WTC11 (cell line): ENCODE data around the gene PCDHB9. TPM values are rescaled to one million over a fixed set of nuclear protein-coding genes. Genes with fewer than 3 reads are reported as not detected.
A peak's percentile ranks its signal among the peaks of the same experiment; 100 is the strongest.
"Not testable (repeated sequence)": the region's sequence is repeated elsewhere in the genome, so short reads cannot be mapped to it uniquely, and the experiment has no call there.

ENCODE experiments used
- ATAC-seq: fragments of 200-7000 bp; cut with Tn5 transposase; 2 replicates; pipeline ENCODE4 v1.10.0; 2021; ENCODE audit warnings: mild to moderate bottlenecking, moderate library complexity
- CTCF ChIA-PET: fragments of 300-600 bp; sonication (Branson Sonifier 250); formaldehyde crosslinking; loops from one replicate; lab custom pipeline; 2021; ENCODE audit warnings: antibody characterized with exemption; lab: Charles Lee
- POLR2A ChIA-PET: fragments of 350-600 bp; sonication (Branson Sonifier 250); formaldehyde crosslinking; loops from one replicate; lab custom pipeline; 2021; ENCODE audit warnings: antibody characterized with exemption; lab: Charles Lee
- DNase-seq: peaks from one replicate; pipeline ENCODE4 v3.0.0; 2021; ENCODE audit warnings: low spot score
- H3K27ac Mint-ChIP-seq: 2 replicates; pipeline ENCODE4 v1.8.0; 2021; ENCODE audit warnings: mixed read lengths
- H3K27me3 Mint-ChIP-seq: 2 replicates; pipeline ENCODE4 v1.8.0; 2021; ENCODE audit warnings: low read depth, mild to moderate bottlenecking, moderate library complexity, mixed read lengths
- H3K36me3 Mint-ChIP-seq: 2 replicates; pipeline ENCODE4 v1.8.0; 2021; ENCODE audit warnings: mixed read lengths
- H3K4me1 Mint-ChIP-seq: 2 replicates; pipeline ENCODE4 v1.8.0; 2022; ENCODE audit warnings: mixed read lengths
- H3K4me3 Mint-ChIP-seq: 2 replicates; pipeline ENCODE4 v1.8.0; 2021; ENCODE audit warnings: mild to moderate bottlenecking, moderate library complexity, mixed read lengths
- H3K9me3 Mint-ChIP-seq: 2 replicates; pipeline ENCODE4 v1.8.0; 2021; ENCODE audit warnings: mixed read lengths
- PRRX2 ChIP-seq: fragments of 250-450 bp; sonication (Bioruptor Pico); IDR thresholded peaks from 2 replicates; pipeline ENCODE4 v1.8.0; 2021; ENCODE audit warnings: mild to moderate bottlenecking
- ZNF138 ChIP-seq: sonication (generic); formaldehyde crosslinking; conservative IDR thresholded peaks from 2 replicates; pipeline ENCODE4 v1.8.1; 2022; ENCODE audit warnings: mild to moderate bottlenecking, moderate library complexity, missing genetic modification reagents
- ZNF317 ChIP-seq: sonication (generic); formaldehyde crosslinking; IDR thresholded peaks from 2 replicates; pipeline ENCODE4 v1.8.1; 2023; ENCODE audit warnings: low read depth, mild to moderate bottlenecking, moderate library complexity, missing genetic modification reagents, borderline replicate concordance
- ZNF671 ChIP-seq: fragments of 250-450 bp; sonication (Bioruptor Pico); IDR thresholded peaks from 2 replicates; pipeline ENCODE4 v1.8.0; 2021; ENCODE audit warnings: mild to moderate bottlenecking
- total RNA-seq: library from RNA; stranded (reverse); gene quantifications from 3 replicates; pipeline ENCODE4 v1.2.3, GENCODE V29; 2021
- TF ChIP-seq, protein P1 (sequence below): sonication (generic); formaldehyde crosslinking; IDR thresholded peaks from 2 replicates; pipeline ENCODE4 v1.8.1; 2023; ENCODE audit warnings: mild to moderate bottlenecking, missing genetic modification reagents, borderline replicate concordance
- TF ChIP-seq, protein P2 (sequence below): sonication (generic); formaldehyde crosslinking; IDR thresholded peaks from 2 replicates; pipeline ENCODE4 v1.8.1; 2023; ENCODE audit warnings: mild to moderate bottlenecking, missing genetic modification reagents
- TF ChIP-seq, protein P3 (sequence below): sonication (generic); formaldehyde crosslinking; IDR thresholded peaks from 2 replicates; pipeline ENCODE4 v1.8.0; 2022; ENCODE audit warnings: mild to moderate bottlenecking, missing genetic modification reagents
- TF ChIP-seq, protein P4 (sequence below): fragments of 200-600 bp; IDR thresholded peaks from 2 replicates; pipeline ENCODE4 v1.8.0; 2022; ENCODE audit warnings: antibody characterized with exemption

PCDHB9 gene
- total RNA-seq, 1 experiment from 2014 or later, result 2.3 TPM

DNA sequence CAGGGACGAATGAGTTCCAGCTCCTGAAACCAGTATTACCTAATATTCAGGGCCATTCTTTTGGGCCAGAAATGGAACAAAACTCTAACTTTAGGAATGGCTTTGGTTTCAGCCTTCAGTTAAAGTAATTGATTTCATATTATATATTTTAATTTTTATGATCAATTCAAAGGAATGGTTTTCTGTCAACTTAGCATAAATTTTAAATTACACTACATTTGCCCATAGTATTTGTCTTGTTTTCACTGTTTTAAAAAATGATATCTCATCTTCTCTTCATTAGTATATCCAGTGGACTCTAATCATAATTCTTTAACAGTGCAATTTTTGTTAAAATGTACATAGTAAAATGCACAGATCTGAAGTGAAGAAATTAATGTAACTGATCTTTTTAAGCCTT lies 6.6 kb upstream of the PCDHB9 start (continued):
- TF ChIP-seq, protein P1, sequence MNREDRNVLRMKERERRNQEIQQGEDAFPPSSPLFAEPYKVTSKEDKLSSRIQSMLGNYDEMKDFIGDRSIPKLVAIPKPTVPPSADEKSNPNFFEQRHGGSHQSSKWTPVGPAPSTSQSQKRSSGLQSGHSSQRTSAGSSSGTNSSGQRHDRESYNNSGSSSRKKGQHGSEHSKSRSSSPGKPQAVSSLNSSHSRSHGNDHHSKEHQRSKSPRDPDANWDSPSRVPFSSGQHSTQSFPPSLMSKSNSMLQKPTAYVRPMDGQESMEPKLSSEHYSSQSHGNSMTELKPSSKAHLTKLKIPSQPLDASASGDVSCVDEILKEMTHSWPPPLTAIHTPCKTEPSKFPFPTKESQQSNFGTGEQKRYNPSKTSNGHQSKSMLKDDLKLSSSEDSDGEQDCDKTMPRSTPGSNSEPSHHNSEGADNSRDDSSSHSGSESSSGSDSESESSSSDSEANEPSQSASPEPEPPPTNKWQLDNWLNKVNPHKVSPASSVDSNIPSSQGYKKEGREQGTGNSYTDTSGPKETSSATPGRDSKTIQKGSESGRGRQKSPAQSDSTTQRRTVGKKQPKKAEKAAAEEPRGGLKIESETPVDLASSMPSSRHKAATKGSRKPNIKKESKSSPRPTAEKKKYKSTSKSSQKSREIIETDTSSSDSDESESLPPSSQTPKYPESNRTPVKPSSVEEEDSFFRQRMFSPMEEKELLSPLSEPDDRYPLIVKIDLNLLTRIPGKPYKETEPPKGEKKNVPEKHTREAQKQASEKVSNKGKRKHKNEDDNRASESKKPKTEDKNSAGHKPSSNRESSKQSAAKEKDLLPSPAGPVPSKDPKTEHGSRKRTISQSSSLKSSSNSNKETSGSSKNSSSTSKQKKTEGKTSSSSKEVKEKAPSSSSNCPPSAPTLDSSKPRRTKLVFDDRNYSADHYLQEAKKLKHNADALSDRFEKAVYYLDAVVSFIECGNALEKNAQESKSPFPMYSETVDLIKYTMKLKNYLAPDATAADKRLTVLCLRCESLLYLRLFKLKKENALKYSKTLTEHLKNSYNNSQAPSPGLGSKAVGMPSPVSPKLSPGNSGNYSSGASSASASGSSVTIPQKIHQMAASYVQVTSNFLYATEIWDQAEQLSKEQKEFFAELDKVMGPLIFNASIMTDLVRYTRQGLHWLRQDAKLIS (CRISPR knock-in tag), result no peak
- TF ChIP-seq ZNF138 (CRISPR knock-in tag), result no peak
- TF ChIP-seq PRRX2 (CRISPR knock-in tag), result no peak
- TF ChIP-seq ZNF317 (CRISPR knock-in tag), result no peak
- TF ChIP-seq, protein P2, sequence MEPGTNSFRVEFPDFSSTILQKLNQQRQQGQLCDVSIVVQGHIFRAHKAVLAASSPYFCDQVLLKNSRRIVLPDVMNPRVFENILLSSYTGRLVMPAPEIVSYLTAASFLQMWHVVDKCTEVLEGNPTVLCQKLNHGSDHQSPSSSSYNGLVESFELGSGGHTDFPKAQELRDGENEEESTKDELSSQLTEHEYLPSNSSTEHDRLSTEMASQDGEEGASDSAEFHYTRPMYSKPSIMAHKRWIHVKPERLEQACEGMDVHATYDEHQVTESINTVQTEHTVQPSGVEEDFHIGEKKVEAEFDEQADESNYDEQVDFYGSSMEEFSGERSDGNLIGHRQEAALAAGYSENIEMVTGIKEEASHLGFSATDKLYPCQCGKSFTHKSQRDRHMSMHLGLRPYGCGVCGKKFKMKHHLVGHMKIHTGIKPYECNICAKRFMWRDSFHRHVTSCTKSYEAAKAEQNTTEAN (CRISPR knock-in tag), result no peak

DNA sequence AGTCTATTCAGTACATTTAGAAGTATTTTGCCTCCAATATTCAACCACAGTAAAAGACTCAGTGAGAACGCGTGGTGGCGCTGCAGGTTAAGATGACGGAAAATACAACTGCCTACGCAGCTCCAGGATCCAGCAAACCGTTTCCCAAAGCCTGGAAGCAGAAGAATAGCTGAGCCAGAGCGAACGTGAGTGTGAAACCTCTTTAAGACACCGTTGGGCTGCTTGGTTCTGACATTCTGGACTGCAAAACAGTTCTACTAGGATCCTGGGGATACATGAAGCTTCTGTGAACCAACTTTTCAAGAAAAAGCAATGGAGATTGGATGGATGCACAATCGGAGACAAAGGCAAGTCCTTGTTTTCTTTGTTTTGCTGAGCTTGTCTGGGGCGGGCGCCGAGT lies 4.7 kb upstream of the PCDHB9 start, which contains the start of gene PCDHB16:
TSS of gene PCDHB16 (plus strand) at position 140 of the 400 bp plus-strand sequence. CDS start at position 313, 173 bp downstream.
- no peaks in the 10 kb centered on the region; the same call in 1 of the 2 replicates for H3K27me3 Mint-ChIP-seq
- POLR2A ChIA-PET, result interaction anchor here (0.6 kb wide), 1 partner anchor 65 kb away, joined by 3 read pairs; no protein-coding TSS in a partner anchor
- peak within 1 kb of the TSS; percentile 52; the same call in 1 of the 2 replicates for H3K27ac Mint-ChIP-seq
- ATAC-seq, result peak; percentile 70
- peak within 1 kb of the TSS; percentile 68 for H3K4me3 Mint-ChIP-seq
- TF ChIP-seq, protein P3, sequence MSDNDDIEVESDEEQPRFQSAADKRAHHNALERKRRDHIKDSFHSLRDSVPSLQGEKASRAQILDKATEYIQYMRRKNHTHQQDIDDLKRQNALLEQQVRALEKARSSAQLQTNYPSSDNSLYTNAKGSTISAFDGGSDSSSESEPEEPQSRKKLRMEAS (CRISPR knock-in tag), result 0 out of 2 replicates have a peak, but pooled peaks have one; percentile 16
- TF ChIP-seq ZNF671 (CRISPR knock-in tag), result no peak
- TF ChIP-seq, protein P4, sequence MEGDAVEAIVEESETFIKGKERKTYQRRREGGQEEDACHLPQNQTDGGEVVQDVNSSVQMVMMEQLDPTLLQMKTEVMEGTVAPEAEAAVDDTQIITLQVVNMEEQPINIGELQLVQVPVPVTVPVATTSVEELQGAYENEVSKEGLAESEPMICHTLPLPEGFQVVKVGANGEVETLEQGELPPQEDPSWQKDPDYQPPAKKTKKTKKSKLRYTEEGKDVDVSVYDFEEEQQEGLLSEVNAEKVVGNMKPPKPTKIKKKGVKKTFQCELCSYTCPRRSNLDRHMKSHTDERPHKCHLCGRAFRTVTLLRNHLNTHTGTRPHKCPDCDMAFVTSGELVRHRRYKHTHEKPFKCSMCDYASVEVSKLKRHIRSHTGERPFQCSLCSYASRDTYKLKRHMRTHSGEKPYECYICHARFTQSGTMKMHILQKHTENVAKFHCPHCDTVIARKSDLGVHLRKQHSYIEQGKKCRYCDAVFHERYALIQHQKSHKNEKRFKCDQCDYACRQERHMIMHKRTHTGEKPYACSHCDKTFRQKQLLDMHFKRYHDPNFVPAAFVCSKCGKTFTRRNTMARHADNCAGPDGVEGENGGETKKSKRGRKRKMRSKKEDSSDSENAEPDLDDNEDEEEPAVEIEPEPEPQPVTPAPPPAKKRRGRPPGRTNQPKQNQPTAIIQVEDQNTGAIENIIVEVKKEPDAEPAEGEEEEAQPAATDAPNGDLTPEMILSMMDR, result peak; percentile 61
- TF ChIP-seq, all 79 proteins: peak for 2
- peak; percentile 78 for DNase-seq
- H3K4me1 Mint-ChIP-seq, result peaks cover 16% of the 10 kb centered on the region
- peaks cover 19% of the 10 kb centered on the region for H3K36me3 Mint-ChIP-seq
- CTCF ChIA-PET, result interaction anchor here (0.6 to 3.0 kb wide), 59 partner anchors 8 to 455 kb away, joined by 3 to 41 read pairs (median 5); partner anchors contain the start of genes HDAC3, PCDHB10, PCDHB11 and PCDHB12
- peaks cover 15% of the 10 kb centered on the region for H3K9me3 Mint-ChIP-seq

DNA sequence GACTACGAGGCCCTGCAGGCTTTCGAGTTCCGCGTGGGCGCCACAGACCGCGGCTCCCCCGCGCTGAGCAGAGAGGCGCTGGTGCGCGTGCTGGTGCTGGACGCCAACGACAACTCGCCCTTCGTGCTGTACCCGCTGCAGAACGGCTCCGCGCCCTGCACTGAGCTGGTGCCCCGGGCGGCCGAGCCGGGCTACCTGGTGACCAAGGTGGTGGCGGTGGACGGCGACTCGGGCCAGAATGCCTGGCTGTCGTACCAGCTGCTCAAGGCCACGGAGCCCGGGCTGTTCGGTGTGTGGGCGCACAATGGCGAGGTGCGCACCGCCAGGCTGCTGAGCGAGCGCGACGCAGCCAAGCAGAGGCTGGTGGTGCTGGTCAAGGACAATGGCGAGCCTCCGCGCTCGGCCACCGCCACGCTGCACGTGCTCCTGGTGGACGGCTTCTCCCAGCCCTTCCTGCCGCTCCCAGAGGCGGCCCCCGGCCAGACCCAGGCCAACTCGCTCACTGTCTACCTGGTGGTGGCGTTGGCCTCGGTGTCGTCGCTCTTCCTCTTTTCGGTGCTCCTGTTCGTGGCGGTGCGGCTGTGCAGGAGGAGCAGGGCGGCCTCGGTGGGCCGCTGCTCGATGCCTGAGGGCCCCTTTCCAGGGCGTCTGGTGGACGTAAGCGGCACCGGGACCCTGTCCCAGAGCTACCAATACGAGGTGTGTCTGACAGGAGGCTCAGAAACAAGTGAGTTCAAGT lies 2.7 kb upstream of the PCDHB9 start:
- DNase-seq, POLR2A ChIA-PET, ATAC-seq, H3K27me3 Mint-ChIP-seq, H3K27ac Mint-ChIP-seq, H3K4me3 Mint-ChIP-seq: not testable (repeated sequence)
- Mint-ChIP-seq H3K9me3 (peaks cover 19% of the 10 kb centered on the region), H3K4me1 (peaks cover 16% of the 10 kb centered on the region), H3K36me3 (peaks cover 22% of the 10 kb centered on the region)
- CTCF ChIA-PET, result interaction anchor here (1.3 to 2.4 kb wide), 2 partner anchors 34 to 90 kb away, joined by 3 to 25 read pairs; partner anchors contain the start of genes PCDHB2 and PCDHB6

DNA sequence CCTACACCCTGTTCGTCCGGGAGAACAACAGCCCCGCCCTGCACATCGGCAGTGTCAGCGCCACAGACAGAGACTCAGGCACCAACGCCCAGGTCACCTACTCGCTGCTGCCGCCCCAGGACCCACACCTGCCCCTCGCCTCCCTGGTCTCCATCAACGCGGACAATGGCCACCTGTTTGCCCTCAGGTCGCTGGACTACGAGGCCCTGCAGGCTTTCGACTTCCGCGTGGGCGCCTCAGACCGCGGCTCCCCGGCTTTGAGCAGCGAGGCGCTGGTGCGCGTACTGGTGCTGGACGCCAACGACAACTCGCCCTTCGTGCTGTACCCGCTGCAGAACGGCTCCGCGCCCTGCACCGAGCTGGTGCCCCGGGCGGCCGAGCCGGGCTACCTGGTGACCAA lies 1.7 kb downstream of the PCDHB9 start:
- H3K4me3 Mint-ChIP-seq, H3K4me1 Mint-ChIP-seq, H3K27ac Mint-ChIP-seq, DNase-seq, POLR2A ChIA-PET, CTCF ChIA-PET, H3K27me3 Mint-ChIP-seq, ATAC-seq: not testable (repeated sequence)
- H3K9me3 Mint-ChIP-seq, result peaks cover 13% of the 10 kb centered on the region
- peaks cover 13% of the 10 kb centered on the region for H3K36me3 Mint-ChIP-seq

DNA sequence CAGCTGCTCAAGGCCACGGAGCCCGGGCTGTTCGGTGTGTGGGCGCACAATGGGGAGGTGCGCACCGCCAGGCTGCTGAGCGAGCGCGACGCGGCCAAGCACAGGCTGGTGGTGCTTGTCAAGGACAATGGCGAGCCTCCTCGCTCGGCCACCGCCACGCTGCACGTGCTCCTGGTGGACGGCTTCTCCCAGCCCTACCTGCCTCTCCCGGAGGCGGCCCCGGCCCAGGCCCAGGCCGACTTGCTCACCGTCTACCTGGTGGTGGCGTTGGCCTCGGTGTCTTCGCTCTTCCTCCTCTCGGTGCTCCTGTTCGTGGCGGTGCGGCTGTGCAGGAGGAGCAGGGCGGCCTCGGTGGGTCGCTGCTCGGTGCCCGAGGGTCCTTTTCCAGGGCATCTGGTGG lies 2.2 kb downstream of the PCDHB9 start:
- CTCF ChIA-PET, DNase-seq, H3K4me3 Mint-ChIP-seq, H3K27me3 Mint-ChIP-seq, ATAC-seq, H3K4me1 Mint-ChIP-seq, POLR2A ChIA-PET, H3K27ac Mint-ChIP-seq: not testable (repeated sequence)
- H3K9me3 Mint-ChIP-seq, result peaks cover 13% of the 10 kb centered on the region; the same call in 1 of the 2 replicates
- peaks cover 13% of the 10 kb centered on the region for H3K36me3 Mint-ChIP-seq
